ENCODE data around the gene STPG2.

DNA sequence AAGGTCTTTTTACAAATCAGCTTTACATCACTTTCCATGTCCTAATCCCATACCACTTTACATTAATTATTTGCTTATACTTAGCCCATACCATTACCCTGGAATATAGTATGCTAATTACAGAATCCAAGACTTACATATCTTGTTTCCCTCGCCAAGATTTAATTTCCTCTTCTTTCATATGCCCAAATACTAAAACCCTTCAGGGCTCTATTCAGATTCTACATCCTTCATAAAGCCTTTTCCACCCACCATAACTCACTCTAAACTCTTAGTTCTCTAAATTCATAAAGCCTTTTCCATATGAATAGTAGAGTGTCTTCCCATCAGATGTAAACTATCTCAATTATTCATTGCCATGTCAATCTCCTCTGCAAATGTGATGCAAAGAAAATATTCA is 390.7 kb downstream of the STPG2 start:
- TF ChIP-seq, protein P1, sequence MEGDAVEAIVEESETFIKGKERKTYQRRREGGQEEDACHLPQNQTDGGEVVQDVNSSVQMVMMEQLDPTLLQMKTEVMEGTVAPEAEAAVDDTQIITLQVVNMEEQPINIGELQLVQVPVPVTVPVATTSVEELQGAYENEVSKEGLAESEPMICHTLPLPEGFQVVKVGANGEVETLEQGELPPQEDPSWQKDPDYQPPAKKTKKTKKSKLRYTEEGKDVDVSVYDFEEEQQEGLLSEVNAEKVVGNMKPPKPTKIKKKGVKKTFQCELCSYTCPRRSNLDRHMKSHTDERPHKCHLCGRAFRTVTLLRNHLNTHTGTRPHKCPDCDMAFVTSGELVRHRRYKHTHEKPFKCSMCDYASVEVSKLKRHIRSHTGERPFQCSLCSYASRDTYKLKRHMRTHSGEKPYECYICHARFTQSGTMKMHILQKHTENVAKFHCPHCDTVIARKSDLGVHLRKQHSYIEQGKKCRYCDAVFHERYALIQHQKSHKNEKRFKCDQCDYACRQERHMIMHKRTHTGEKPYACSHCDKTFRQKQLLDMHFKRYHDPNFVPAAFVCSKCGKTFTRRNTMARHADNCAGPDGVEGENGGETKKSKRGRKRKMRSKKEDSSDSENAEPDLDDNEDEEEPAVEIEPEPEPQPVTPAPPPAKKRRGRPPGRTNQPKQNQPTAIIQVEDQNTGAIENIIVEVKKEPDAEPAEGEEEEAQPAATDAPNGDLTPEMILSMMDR (IDR thresholded peaks at IDR 0.05): no peak
- TF ChIP-seq POLR2A (IDR thresholded peaks at IDR 0.05): no peak
